Mesenteric fat pad (tissue), 1 donor: ENCODE measurements around the gene BET1. TPM values are rescaled to one million over a fixed set of nuclear protein-coding genes. Genes with fewer than 3 reads are reported as not detected.

Experiments
- DNase-seq: peaks from one replicate; pipeline ENCODE4 v3.0.0-alpha.2; 2020; ENCODE audit warnings: low spot score
- total RNA-seq: library from RNA; stranded (reverse); fragmentation: NEBNext Ultra II Directional; extraction: Animal tissue kit (Norgen Biotek cat#: 25700); gene quantifications from one replicate; pipeline ENCODE4 v1.2.1, GENCODE V29; 2021
- donor health status: DM: yes; HTN: yes; CAD: no.

Gene BET1
- total RNA-seq, 1 donor from 2014 or later = 20.6 TPM

DNA sequence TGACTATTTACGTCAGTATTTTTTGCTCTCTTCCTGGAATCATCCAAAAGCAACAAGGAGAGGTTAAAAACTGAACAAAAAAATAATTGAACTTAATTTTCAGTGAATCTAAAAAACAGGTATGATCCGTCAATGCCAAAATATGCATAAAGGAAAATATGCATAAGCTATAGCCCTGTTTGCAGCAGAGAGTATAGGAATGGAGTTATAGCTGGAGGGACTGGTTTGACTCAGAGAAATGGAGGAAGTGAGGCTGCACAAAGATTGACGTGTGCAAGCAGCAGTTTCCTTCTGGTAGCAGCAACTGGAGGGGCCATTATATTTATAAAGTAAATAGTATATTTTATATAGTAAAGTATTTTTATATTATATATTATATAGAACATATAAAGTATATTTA is 45.5 kb downstream of the BET1 start:
- no peak for DNase-seq

DNA sequence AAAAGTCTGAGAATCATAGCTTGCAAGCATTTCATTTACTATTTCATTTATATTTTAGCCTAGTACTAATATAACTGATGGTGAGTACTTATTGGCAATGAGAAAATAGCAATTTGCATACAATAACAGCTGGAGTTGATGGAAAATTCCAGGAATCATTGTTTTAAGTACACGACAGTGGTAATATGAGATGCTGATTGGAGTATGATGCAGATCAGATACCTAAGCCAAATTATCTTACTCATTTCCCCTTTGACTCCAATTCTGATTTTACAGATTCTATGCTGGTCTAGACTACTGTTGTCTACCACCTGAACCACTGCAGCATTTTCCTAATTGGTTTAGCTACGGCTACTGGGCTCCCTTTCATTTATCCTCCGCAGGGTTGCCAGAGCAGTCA is 45.9 kb downstream of the BET1 start:
- DNase-seq = no peak

DNA sequence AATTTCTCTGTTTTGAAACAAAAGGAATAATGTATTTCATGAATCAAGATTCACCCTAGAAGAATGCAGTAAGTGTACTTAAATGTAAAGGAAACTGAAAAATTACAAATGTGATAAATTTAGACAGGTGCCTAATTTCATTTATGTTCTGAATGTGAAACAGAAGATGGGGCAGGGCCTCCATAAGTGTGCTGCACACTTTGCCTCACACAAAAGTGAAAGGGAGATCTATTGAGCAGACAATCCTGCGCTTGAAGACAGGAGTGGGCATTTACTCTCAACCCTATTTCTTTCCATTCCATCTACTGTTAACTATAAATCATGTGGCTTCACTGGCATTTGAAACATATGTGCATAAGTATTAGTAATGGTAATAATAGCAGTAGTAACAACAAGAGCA is 46.4 kb downstream of the BET1 start:
- no peak for DNase-seq

DNA sequence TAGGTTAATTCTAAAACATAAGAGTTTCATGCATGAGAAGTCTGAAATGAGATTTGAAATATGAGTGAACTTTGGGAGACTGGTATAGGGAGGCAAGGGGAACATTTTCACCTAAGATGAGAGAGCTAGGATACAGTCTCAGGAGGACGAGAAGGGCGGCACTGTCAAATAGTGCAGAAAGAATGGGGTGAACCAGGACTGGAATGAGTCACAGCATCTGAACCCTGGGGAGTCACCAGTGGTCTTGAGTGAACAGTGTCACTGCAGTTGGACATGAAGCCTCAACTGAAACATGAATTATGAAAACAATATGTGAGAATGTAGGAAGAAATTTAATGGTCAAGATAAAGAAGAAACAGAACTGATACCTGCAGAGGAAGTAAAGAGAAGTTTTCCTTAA is 48.9 kb downstream of the BET1 start:
- no peak for DNase-seq

DNA sequence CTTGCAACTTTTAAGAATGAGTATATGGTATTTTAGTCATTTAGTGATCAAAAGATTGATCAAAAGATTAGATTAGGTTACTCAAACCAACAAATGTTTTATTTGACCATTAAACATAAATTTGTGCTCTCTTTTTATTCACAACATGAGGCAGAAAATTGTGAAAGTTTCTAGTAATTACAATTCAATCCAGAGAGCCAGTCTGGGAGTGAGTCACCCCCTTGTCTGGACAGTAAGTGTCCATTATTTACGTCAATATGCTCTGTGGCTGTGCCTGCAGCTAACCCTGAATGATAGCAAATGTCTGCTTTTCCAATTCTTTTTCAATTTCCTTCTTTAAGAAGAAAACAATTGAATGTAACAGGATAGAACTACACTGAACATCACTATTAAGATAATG is 54.7 kb downstream of the BET1 start:
- DNase-seq = no peak

DNA sequence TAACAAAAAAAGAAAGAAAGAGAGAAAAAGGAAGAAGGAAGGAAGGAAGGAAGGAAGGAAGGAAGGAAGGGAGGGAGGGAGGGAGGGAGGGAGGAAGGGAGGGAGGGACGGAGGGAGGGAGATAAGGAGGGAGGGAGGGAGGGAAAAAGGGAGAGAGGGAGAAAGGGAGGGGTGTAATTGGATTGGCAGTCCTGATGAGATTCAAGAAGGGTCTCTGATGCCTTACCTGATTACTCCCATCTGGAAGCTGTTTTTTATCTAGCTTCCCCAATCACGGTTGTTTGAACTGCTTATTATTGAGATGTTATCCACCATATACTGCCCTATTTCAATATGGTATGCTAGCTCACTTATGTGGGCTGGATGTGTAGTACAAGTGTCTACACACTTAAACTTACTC is 55.3 kb downstream of the BET1 start:
- DNase-seq = no peak

DNA sequence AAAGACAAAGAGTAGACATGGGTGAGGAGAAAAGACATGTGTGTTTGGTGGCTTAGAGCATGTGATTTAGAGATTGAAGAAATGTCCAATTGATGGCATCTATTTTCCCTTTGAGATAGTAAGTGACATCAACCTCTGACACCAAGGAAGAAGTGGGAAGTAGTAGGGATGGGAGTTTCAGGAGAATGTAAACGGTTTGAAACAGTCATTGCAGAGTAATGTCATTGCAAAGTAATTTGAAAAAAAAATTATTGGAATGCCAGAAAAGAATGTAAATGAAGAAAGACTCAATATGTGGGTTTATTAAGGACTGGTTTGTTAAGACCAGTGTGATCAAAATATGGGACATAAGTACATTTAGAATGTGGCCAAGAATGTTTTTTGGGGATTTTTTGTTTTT is 56.0 kb downstream of the BET1 start:
- DNase-seq = no peak

DNA sequence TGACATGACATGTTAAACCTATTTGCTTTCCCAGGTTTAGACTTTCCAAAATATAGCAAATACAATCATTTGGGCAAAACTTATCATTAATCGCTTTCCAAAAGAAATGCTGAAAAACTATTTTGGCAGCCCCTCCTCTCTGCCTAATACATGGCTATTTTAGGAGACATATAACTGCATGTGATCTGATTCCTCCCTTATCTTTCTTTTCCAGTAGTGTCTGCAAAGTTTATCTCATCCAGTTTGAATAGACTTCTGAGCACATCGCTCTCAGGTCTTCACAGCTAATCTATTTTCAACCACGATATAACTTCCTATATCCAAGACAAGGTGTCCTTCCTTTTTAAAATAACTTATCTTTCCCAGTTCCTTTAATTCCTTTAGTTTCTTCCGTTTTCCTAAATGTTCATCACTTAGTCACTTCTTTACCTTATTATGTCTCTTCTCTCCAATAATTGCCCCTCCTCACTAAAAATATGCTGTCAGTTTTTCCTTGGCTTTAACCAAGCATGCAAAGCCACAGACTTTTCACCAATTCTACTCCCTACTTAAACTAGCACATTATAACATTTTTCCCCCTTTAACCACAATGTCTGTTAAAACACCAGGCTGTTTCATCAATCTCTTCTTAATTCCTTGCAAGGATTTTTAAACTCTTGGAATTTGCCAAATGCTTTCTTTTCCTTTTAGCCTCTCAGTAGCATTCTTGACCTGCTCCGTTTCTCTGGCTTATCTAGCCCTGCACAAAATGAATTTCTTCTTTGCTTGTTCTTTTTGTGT is 58.2 kb downstream of the BET1 start:
- DNase-seq = no peak

DNA sequence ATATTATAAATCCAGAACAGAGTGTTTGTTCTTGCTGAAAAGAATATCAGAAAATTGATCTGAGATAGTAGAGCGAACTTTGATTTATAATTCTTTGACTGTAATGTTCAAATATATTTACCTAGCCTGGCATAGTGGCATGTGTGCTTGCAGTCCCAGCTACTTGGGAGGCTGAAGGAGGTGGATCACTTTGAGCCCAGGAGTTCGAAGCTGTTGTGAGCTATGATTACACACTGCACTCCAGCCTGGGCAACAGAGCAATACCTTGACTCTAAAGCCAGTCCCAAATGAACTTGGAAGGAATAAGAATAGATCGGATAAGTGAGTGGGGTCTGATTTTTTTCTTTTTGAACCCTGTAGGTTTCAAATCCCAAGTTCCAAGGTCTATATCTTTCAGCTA is 59.1 kb downstream of the BET1 start:
- no peak for DNase-seq

DNA sequence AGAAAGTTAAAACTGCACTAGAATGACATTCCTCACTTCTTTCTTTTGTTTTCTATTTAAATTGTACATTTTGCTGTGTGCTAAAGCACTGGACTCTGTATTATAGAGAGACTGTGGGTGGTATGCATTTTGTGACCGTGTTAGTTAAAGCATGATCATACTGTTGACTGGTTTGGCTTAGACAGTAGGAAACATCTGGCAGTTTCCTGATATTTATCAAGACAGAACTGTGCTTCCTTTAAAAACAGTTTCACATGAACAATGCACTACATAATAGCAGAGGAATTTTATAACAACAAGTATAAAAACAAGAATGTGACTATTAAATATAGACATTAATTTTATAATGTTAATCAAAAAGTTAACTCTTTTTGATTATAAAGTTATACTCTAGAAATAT is 59.5 kb downstream of the BET1 start:
- no peak for DNase-seq

DNA sequence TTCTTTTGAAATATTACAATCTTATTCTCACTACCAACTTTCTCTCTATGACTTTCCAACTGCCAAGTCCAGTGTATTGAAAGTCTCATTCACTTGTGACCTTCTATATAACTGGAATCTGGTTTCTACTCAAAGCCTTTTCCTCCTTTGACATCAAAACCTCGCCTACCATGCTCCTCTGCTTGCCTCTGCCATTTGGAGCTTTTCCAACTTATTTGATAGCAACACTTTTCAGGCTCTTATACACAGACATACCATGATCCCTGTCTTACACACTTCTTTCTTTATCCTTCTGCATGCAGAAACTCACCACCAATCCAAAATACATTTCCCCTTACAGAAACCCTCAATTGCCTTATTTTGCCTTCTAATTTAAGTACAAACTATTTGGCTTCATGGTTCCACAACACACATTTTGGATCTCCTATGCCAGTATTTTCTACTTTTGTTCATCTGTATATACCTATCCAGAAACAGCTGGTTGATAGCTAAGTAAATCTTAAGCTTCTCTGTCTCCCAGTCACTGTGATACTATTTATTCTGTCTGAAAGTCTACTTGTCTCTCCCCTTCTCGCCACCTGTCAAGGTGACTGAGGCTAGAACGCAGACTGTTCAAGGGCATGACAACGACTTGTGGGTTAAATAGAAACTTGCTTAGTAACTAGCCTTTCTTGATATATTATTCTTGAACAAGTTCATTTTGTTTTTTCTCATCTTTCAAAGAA is 60.2 kb downstream of the BET1 start:
- no peak for DNase-seq

Other genes starting within 250 kb of the BET1 start
- 27.9 TPM for gene TFPI2, start 113.6 kb downstream of the BET1 start, total RNA-seq
- gene GNGT1, start 97.8 kb downstream of the BET1 start, total RNA-seq = not detected
- 33.2 TPM for gene GNG11, start 82.6 kb downstream of the BET1 start, total RNA-seq